ENCODE measurements around the gene IL36G.

DNA sequence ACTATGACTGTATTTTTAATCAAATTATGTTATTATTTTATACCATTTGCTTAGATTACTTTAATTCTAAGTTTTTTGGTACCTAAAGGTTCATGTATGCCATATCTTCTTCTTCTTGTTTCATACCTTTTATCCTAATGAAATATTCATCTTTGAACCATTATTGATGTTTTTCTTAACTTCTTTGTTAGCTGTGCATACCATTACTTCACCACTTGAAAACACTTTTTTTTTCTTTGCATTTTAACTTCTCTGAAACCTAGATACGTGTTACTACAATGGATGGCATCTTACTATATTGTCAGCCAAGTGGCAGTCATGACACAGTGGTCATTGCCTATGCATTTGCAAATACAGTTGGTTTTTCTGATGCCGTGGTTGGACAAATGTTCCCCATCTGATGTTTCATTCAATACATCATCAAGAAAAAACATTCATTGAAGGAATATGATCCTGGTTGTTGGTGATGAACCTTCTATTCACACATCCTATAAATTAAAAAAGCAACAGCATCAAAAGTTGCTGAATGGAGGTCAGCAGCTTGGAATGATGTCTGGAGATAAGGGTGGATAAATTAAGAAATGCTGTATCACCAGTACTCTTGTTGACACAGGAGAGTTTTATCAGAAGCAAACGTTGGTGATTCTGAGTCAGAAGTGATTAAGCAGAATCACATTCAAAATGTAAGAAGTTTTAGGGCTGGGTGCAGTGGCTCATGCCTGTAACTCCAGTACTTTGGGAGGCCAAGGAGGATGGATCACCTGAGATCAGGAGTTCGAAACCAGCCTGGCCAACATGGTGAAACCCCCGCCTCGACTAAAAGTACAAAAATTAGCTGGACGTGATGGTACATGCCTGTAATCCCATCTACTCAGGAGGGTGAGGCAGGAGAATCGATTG is 34.9 kb downstream of the IL36G start:
- no peak for TF ChIP-seq CTCF (IDR thresholded peaks at IDR 0.05)
- TF ChIP-seq POLR2A (IDR thresholded peaks at IDR 0.05) = no peak
